ENCODE measurements around the gene CCDC177.

- TF ChIP-seq CTCF (IDR thresholded peaks at IDR 0.05), result no peak
- no peak for TF ChIP-seq POLR2AphosphoS5 (IDR thresholded peaks at IDR 0.05)
- no peak for TF ChIP-seq POLR2A (IDR thresholded peaks at IDR 0.05)
- TF ChIP-seq EP300 (IDR thresholded peaks at IDR 0.05), result no peak
These were observed 15.9 kb downstream of the CCDC177 start for GRCh38 chr14:69558774-69559173.

Data from stomach (tissue), 4 donors.